ENCODE measurements around the gene TMEM269. TPM values are rescaled to one million over a fixed set of nuclear protein-coding genes. Genes with fewer than 3 reads are reported as not detected.

The TMEM269 gene
- total and polyA plus RNA-seq, 3 experiments from 2014 or later = 0.16 to 0.20 TPM; not detected in 1

DNA sequence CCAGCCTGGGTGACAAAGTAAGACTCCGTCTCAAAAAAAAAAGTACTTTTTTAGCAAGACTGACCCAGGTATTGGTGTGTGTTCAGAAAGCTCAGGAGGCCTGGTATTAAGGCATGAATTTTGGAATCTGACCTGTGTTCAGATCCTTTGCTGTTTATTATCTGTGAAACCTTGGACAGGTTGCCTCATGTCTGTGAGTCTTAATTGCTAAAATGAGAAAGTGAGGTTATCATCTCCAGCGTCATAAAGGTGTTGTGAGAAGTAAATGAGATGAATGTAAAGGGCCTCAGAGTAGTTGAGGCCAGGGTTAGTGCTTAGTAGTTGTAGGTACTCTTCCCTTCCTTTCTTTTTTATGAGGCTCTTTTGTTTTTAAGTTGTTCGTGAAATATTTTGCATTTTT, 15.0 kb upstream of the TMEM269 start:
- H3K36me3 Mint-ChIP-seq = peaks cover 2 to 46% (median 6%) of the 10 kb centered on the region in 3 donors
- peaks cover 0 to 1% of the 10 kb centered on the region in 2 donors for H3K27me3 Mint-ChIP-seq
- H3K27ac Mint-ChIP-seq = peak overlapping the region in 4 of 8 donors; percentile 27 to 55 (median 37)
- peak overlapping the region in 5 of 7 donors; percentile 39 to 74 (median 49) for H3K4me3 Mint-ChIP-seq
- Histone ChIP-seq H3K27me3 (ENCODE audit: insufficient read depth, low read length, poor library complexity, severe bottlenecking) (no peaks in the 10 kb centered on the region), H3K9me3 (ENCODE audit: low read length) (no peaks in the 10 kb centered on the region), H3K36me3 (ENCODE audit: insufficient read depth, low read length) (peaks cover 4% of the 10 kb centered on the region), H3K4me1 (ENCODE audit: insufficient read depth, low read length) (peaks cover 31% of the 10 kb centered on the region), H3K4me3 (ENCODE audit: low read length) (no peak overlapping the region), H3K27ac (ENCODE audit: low read depth, low read length) (no peak overlapping the region)
- ChIA-PET CTCF (interaction anchor here (2.0 kb wide), 1 partner anchor 8 kb away, joined by 6 read pairs; no protein-coding TSS in a partner anchor), POLR2A (no interaction called here)
- DNase-seq = no peak
- H3K4me1 Mint-ChIP-seq = peaks cover 32 to 54% (median 53%) of the 10 kb centered on the region in 3 donors
- H3K9me3 Mint-ChIP-seq = no peaks in the 10 kb centered on the region

DNA sequence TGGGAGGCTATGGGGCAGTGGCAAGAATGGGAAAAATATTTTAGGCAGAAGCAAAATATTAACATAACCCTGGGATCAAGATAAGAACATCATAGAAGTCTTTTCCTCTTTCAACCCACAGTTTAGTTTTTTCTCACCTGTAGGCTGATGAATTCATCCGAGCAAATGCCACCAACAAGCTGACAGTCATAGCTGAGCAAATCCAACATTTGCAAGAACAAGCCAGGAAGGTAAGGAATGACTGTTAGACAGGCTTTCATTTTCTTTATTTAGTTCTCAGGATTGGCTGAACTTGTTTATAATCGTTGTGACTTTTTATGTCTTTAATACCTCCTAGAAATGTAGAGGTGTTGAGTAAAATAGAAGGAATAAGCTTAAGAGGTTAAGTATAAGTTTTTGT, 11.4 kb upstream of the TMEM269 start:
- H3K9me3 ChIP-seq (ENCODE audit: low read length) = no peaks in the 10 kb centered on the region
- CTCF ChIA-PET = interaction anchor here (1.1 kb wide), 1 partner anchor 20 kb away, joined by 3 read pairs; no protein-coding TSS in a partner anchor
- H3K4me3 Mint-ChIP-seq = no peak overlapping the region
- peaks cover 30 to 58% (median 51%) of the 10 kb centered on the region in 3 donors for H3K4me1 Mint-ChIP-seq
- peak overlapping the region in 3 of 8 donors; percentile 7 to 19 (median 8) for H3K27ac Mint-ChIP-seq
- H3K4me1 ChIP-seq (ENCODE audit: insufficient read depth, low read length) = peaks cover 14% of the 10 kb centered on the region
- no peak overlapping the region for H3K27ac ChIP-seq (ENCODE audit: low read depth, low read length)
- DNase-seq = no peak
- H3K27me3 ChIP-seq (ENCODE audit: insufficient read depth, low read length, poor library complexity, severe bottlenecking) = no peaks in the 10 kb centered on the region
- POLR2A ChIA-PET = no interaction called here
- peaks cover 0 to 1% of the 10 kb centered on the region in 2 donors for H3K27me3 Mint-ChIP-seq
- no peak overlapping the region for H3K4me3 ChIP-seq (ENCODE audit: low read length)
- peaks cover 27% of the 10 kb centered on the region for H3K36me3 ChIP-seq (ENCODE audit: insufficient read depth, low read length)
- no peaks in the 10 kb centered on the region for H3K9me3 Mint-ChIP-seq
- H3K36me3 Mint-ChIP-seq = peaks cover 8 to 72% (median 20%) of the 10 kb centered on the region in 3 donors

DNA sequence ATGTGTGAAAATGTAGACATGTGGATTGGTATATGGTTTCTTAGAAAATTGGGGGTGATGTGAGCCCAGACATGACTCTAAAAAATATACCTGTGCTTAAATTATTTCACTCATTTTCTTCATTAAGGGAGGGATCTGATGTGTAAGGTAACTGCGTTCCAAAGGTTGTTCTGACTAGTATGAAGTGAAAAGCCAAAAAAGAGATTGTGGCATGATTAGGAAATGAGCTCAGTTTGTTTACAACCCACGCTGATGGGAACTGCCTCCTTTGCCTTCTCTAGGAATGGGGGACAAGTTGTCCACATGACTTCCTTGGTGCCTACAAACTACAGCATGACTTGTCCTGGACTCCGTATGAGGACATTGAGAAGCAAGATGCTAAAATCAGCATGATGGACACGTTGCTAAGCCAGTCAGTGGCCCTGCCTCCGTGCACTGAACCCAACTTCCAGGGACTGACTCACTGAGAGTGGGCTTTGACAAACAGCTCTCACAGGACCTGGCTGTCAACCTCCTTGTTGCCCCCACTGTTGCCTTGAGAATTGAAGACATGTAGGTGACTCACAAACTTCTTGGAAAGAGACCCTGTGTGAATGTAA, 9.8 kb upstream of the TMEM269 start:
- no peaks in the 10 kb centered on the region for H3K9me3 ChIP-seq (ENCODE audit: low read length)
- peaks cover 34% of the 10 kb centered on the region for H3K36me3 ChIP-seq (ENCODE audit: insufficient read depth, low read length)
- CTCF ChIA-PET = no interaction called here
- peaks cover 8 to 79% (median 22%) of the 10 kb centered on the region in 3 donors for H3K36me3 Mint-ChIP-seq
- POLR2A ChIA-PET = interaction anchor here (0.6 kb wide), 1 partner anchor 120 kb away, joined by 4 read pairs; no protein-coding TSS in a partner anchor
- peaks cover 25 to 45% (median 38%) of the 10 kb centered on the region in 3 donors for H3K4me1 Mint-ChIP-seq
- no peak for DNase-seq
- peaks cover 6% of the 10 kb centered on the region for H3K4me1 ChIP-seq (ENCODE audit: insufficient read depth, low read length)
- H3K4me3 Mint-ChIP-seq = no peak overlapping the region
- H3K27me3 Mint-ChIP-seq = peaks cover 0 to 1% of the 10 kb centered on the region in 2 donors
- H3K4me3 ChIP-seq (ENCODE audit: low read length) = no peak overlapping the region
- no peaks in the 10 kb centered on the region for H3K27me3 ChIP-seq (ENCODE audit: insufficient read depth, low read length, poor library complexity, severe bottlenecking)
- peak overlapping the region in 3 of 8 donors; percentile 6 to 54 (median 51) for H3K27ac Mint-ChIP-seq
- no peaks in the 10 kb centered on the region for H3K9me3 Mint-ChIP-seq
- H3K27ac ChIP-seq (ENCODE audit: low read depth, low read length) = no peak overlapping the region

DNA sequence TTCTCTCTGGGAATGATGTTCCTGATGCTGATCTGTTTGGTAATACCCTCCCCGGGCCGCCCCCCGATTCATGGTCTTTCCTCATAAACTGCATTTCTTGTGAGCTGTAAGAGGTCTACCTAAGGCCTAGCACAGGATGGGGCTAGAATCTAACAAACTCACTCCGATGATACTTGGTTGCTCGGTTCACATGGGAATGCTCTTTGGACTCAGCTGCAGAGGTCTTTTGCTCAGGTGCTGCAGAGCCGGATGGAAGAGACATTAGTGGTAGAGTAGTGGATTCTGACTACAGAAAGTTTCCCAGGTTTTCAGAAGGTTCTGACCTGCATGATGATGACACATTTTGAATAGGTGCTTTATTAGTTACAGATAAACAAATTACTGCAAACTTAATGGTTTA, 8.3 kb upstream of the TMEM269 start:
- CTCF ChIA-PET = interaction anchor here (2.2 to 5.3 kb wide), 2 partner anchors 8 to 298 kb away, joined by 6 to 35 read pairs; no protein-coding TSS in a partner anchor
- H3K27ac ChIP-seq (ENCODE audit: low read depth, low read length) = no peak overlapping the region
- no peaks in the 10 kb centered on the region for H3K9me3 ChIP-seq (ENCODE audit: low read length)
- DNase-seq = no peak
- Mint-ChIP-seq H3K4me1 (peaks cover 19 to 34% (median 28%) of the 10 kb centered on the region in 3 donors), H3K4me3 (no peak overlapping the region), H3K9me3 (no peaks in the 10 kb centered on the region), H3K27me3 (peaks cover 0 to 1% of the 10 kb centered on the region in 2 donors), H3K27ac (peak overlapping the region in 2 of 8 donors; percentile 17 to 77), H3K36me3 (peaks cover 8 to 86% (median 23%) of the 10 kb centered on the region in 3 donors)
- POLR2A ChIA-PET = interaction anchor here (0.7 kb wide), 1 partner anchor 90 kb away, joined by 3 read pairs; no protein-coding TSS in a partner anchor
- no peak overlapping the region for H3K4me3 ChIP-seq (ENCODE audit: low read length)
- no peaks in the 10 kb centered on the region for H3K27me3 ChIP-seq (ENCODE audit: insufficient read depth, low read length, poor library complexity, severe bottlenecking)
- peaks cover 41% of the 10 kb centered on the region for H3K36me3 ChIP-seq (ENCODE audit: insufficient read depth, low read length)
- no peaks in the 10 kb centered on the region for H3K4me1 ChIP-seq (ENCODE audit: insufficient read depth, low read length)

DNA sequence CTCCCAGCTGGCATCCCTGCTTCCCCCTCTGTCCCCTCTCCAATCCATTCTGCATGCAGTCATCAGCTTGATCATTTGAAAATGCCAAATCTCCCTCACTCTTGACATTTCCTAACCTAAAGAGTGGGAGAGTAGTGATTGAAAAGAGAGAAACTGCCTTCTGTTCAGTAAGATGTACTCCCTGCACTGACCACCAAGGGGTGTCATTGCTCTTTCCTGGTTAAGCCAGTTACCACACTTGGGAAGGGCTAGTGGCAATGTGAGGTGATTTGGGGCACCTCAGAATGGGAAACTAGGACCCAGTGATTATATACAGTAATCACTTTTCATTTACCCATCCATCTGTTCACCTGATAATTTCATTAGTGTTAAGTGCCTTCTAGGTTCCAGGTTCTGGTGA, 6.9 kb upstream of the TMEM269 start:
- ChIA-PET POLR2A (no interaction called here), CTCF (interaction anchor here (0.8 to 5.3 kb wide), 4 partner anchors 9 to 296 kb away, joined by 3 to 35 read pairs (median 5); no protein-coding TSS in a partner anchor)
- Histone ChIP-seq H3K9me3 (ENCODE audit: low read length) (no peaks in the 10 kb centered on the region), H3K27ac (ENCODE audit: low read depth, low read length) (no peak overlapping the region), H3K4me1 (ENCODE audit: insufficient read depth, low read length) (no peaks in the 10 kb centered on the region), H3K36me3 (ENCODE audit: insufficient read depth, low read length) (peaks cover 41% of the 10 kb centered on the region), H3K27me3 (ENCODE audit: insufficient read depth, low read length, poor library complexity, severe bottlenecking) (no peaks in the 10 kb centered on the region), H3K4me3 (ENCODE audit: low read length) (no peak overlapping the region)
- peak in 1 of 5 donors; percentile 15 for DNase-seq
- no peaks in the 10 kb centered on the region for H3K9me3 Mint-ChIP-seq
- peak overlapping the region in 5 of 8 donors; percentile 50 to 77 (median 77) for H3K27ac Mint-ChIP-seq
- peaks cover 0 to 1% of the 10 kb centered on the region in 2 donors for H3K27me3 Mint-ChIP-seq
- peaks cover 13 to 26% (median 20%) of the 10 kb centered on the region in 3 donors for H3K4me1 Mint-ChIP-seq
- H3K36me3 Mint-ChIP-seq = peaks cover 8 to 91% (median 26%) of the 10 kb centered on the region in 3 donors
- no peak overlapping the region for H3K4me3 Mint-ChIP-seq

DNA sequence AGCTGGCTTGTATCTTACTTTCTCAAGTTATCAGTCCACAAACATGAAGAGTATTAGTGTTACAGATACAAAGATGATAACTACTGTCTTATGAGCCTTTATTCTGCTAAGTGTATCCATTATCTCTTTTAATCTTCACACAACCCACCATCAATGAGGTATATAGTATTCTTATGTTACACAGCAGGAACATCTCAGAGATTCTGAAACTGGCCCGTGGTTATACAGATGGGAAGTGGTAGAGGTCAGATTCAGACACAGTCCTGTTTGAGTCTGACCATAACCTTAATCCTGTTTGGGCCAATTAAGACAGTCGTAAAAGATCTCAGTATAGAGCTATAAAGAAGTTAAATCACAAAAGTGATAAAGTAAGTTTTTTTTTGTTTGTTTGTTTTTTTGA, 5.1 kb upstream of the TMEM269 start:
- no peak for DNase-seq
- H3K4me3 Mint-ChIP-seq = no peak overlapping the region
- H3K9me3 Mint-ChIP-seq = no peaks in the 10 kb centered on the region
- Histone ChIP-seq H3K4me3 (ENCODE audit: low read length) (no peak overlapping the region), H3K4me1 (ENCODE audit: insufficient read depth, low read length) (peaks cover 2% of the 10 kb centered on the region), H3K27me3 (ENCODE audit: insufficient read depth, low read length, poor library complexity, severe bottlenecking) (no peaks in the 10 kb centered on the region), H3K27ac (ENCODE audit: low read depth, low read length) (no peak overlapping the region), H3K9me3 (ENCODE audit: low read length) (no peaks in the 10 kb centered on the region), H3K36me3 (ENCODE audit: insufficient read depth, low read length) (peaks cover 38% of the 10 kb centered on the region)
- CTCF ChIA-PET = interaction anchor here (0.9 to 5.3 kb wide), 2 partner anchors 19 to 295 kb away, joined by 3 to 35 read pairs; no protein-coding TSS in a partner anchor
- peaks cover 10 to 21% (median 14%) of the 10 kb centered on the region in 3 donors for H3K4me1 Mint-ChIP-seq
- peaks cover 7 to 77% (median 26%) of the 10 kb centered on the region in 3 donors for H3K36me3 Mint-ChIP-seq
- peak overlapping the region in 1 of 8 donors; percentile 68 for H3K27ac Mint-ChIP-seq
- POLR2A ChIA-PET = no interaction called here
- H3K27me3 Mint-ChIP-seq = no peaks in the 10 kb centered on the region

DNA sequence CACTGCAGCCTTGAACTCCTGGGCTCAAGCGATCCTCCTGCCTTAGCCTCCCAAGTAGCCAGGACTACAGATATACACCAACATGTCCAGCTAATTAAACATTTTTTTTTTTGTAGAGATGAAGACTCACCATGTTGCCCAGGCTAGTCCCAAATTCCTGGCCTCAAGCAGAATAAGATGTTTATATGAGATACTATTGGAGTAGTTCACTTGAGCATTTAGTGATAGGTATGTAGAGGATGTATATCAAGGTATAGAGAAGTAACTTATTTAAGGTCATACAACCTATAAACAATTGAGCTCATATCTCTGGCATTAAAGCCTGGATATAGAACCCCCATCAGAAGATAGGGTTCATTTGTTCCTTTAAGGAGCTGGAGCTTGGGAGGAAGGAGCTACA, 4.6 kb upstream of the TMEM269 start:
- Histone ChIP-seq H3K4me3 (ENCODE audit: low read length) (no peak overlapping the region), H3K27me3 (ENCODE audit: insufficient read depth, low read length, poor library complexity, severe bottlenecking) (no peaks in the 10 kb centered on the region), H3K4me1 (ENCODE audit: insufficient read depth, low read length) (peaks cover 6% of the 10 kb centered on the region), H3K9me3 (ENCODE audit: low read length) (no peaks in the 10 kb centered on the region), H3K36me3 (ENCODE audit: insufficient read depth, low read length) (peaks cover 33% of the 10 kb centered on the region), H3K27ac (ENCODE audit: low read depth, low read length) (no peak overlapping the region)
- Mint-ChIP-seq H3K27me3 (no peaks in the 10 kb centered on the region), H3K36me3 (peaks cover 2 to 73% (median 22%) of the 10 kb centered on the region in 3 donors), H3K27ac (no peak overlapping the region), H3K9me3 (no peaks in the 10 kb centered on the region), H3K4me3 (no peak overlapping the region), H3K4me1 (peaks cover 9 to 19% (median 14%) of the 10 kb centered on the region in 3 donors)
- CTCF ChIA-PET = interaction anchor here (0.9 to 5.3 kb wide), 2 partner anchors 18 to 294 kb away, joined by 3 to 35 read pairs; no protein-coding TSS in a partner anchor
- POLR2A ChIA-PET = no interaction called here
- no peak for DNase-seq

DNA sequence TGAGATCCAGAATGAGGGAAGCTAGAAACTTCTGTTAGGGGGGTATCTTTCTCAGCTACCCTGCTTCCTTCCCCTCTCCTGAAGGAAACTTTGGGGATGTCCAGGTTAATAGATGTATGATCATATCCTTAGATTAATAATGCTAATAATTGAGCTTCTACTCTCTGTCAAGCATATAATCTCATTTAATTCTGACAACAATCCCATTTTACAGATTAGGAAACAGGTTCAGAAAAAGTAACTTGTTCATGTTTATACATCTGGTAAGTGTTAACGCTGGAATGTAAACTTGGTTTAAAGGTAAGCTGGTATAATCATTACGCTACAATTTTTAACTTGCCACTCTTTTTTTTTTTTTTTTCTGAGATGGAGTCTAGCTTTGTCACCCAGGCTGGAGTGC, 1.7 kb upstream of the TMEM269 start:
- H3K4me3 Mint-ChIP-seq = no peak overlapping the region
- DNase-seq = no peak
- POLR2A ChIA-PET = no interaction called here
- no peaks in the 10 kb centered on the region for H3K9me3 ChIP-seq (ENCODE audit: low read length)
- H3K4me3 ChIP-seq (ENCODE audit: low read length) = no peak overlapping the region
- no peak overlapping the region for H3K27ac ChIP-seq (ENCODE audit: low read depth, low read length)
- H3K27me3 ChIP-seq (ENCODE audit: insufficient read depth, low read length, poor library complexity, severe bottlenecking) = no peaks in the 10 kb centered on the region
- peaks cover 15% of the 10 kb centered on the region for H3K36me3 ChIP-seq (ENCODE audit: insufficient read depth, low read length)
- peaks cover 13% of the 10 kb centered on the region for H3K4me1 ChIP-seq (ENCODE audit: insufficient read depth, low read length)
- no peaks in the 10 kb centered on the region for H3K9me3 Mint-ChIP-seq
- H3K36me3 Mint-ChIP-seq = peaks cover 0 to 44% (median 11%) of the 10 kb centered on the region in 3 donors
- H3K27me3 Mint-ChIP-seq = peaks cover 0 to 4% of the 10 kb centered on the region in 2 donors
- peaks cover 14 to 28% (median 15%) of the 10 kb centered on the region in 3 donors for H3K4me1 Mint-ChIP-seq
- CTCF ChIA-PET = no interaction called here
- no peak overlapping the region for H3K27ac Mint-ChIP-seq

Data from CD8-positive, alpha-beta memory T cell (primary cell).